K562 (cell line): Measurements from ENCODE around the gene PCDHGA7. TPM values are rescaled to one million over a fixed set of nuclear protein-coding genes. Genes with fewer than 3 reads are reported as not detected.

Experiments
- ATAC-seq: fragments of 200-7000 bp; cut with Tn5 transposase; 3 replicates; pipeline ENCODE4 v1.9.1; 2020; ENCODE audit warnings: moderate library complexity
- BruUV-seq: library from RNA; stranded (reverse); fragments of 400-500 nt; replicated peaks from 2 replicates; lab custom pipeline; 2021; lab: Mats Ljungman, UMichigan
- CTCF ChIA-PET: fragments of 300-600 bp; formaldehyde crosslinking; extraction: SDS; loops from one replicate; lab custom pipeline; 2021; ENCODE audit warnings: low intra/inter-chr PET ratio; lab: Yijun Ruan, JAX
- POLR2A ChIA-PET: fragments of 300-600, 350-650 bp; sonication (Branson Sonifier 250); formaldehyde crosslinking; extraction: SDS; loops from one replicate; lab custom pipeline; 2021; ENCODE audit warnings: antibody characterized with exemption, inconsistent platforms; lab: Yijun Ruan, JAX
- DNase-seq, 4 experiments: peaks; one replicate each; pipeline versions ENCODE4 v3.0.0 to v3.0.0-alpha.2; 2011 to 2018; ENCODE audit warnings: low spot score in 3 of 4, mixed read lengths in 3 of 4; ENCODE audit errors: extremely low read depth in 1 of 4
- FAIRE-seq: peaks from 2 replicates; lab custom pipeline; 2011; peaks lifted over from hg19 to GRCh38; lab: Jason Lieb, UNC
- H2AFZ ChIP-seq: 2 replicates; pipeline ENCODE4 v1.6.0; 2011; ENCODE audit warnings: low read depth, low read length, control low read depth, inconsistent platforms
- H3K27ac ChIP-seq: fragments of 200-600 bp; 3 replicates; pipeline ENCODE4 v1.8.0; 2011; ENCODE audit warnings: low read depth, mild to moderate bottlenecking, control low read depth, inconsistent platforms, low read length, moderate library complexity, mixed read lengths; ENCODE audit errors: extremely low read depth
- H3K27me3 ChIP-seq, 2 experiments: fragments of 300-600 bp in 1 of 2; 2 replicates in 1 of 2; 3 replicates in 1 of 2; pipeline versions ENCODE4 v1.6.0 to v1.8.0; 2011; ENCODE audit warnings: inconsistent platforms in 2 of 2, low read length in 2 of 2, mild to moderate bottlenecking in 1 of 2, mixed read lengths in 1 of 2, moderate library complexity in 1 of 2; ENCODE audit not compliant: control insufficient read depth in 2 of 2, insufficient read depth in 2 of 2
- H3K36me3 ChIP-seq: fragments of 300-600 bp; 3 replicates; pipeline ENCODE4 v1.8.0; 2011; ENCODE audit warnings: mild to moderate bottlenecking, low read length, inconsistent platforms; ENCODE audit not compliant: control insufficient read depth, insufficient read depth
- H3K4me1 ChIP-seq, 2 experiments: fragments of 200-600 bp in 1 of 2; replicated peaks in 1 of 2; 2 replicates in 1 of 2; 3 replicates in 1 of 2; pipeline versions ENCODE4 v1.5.1 to v1.8.0; 2011; ENCODE audit warnings: inconsistent platforms in 2 of 2, low read length in 2 of 2, mild to moderate bottlenecking in 1 of 2, mixed read lengths in 1 of 2, moderate library complexity in 1 of 2; ENCODE audit not compliant: control insufficient read depth in 2 of 2, insufficient read depth in 2 of 2
- H3K4me2 ChIP-seq: 2 replicates; pipeline ENCODE4 v1.6.1; 2011; ENCODE audit warnings: low read length, control low read depth, inconsistent platforms, mixed read lengths; ENCODE audit not compliant: insufficient read depth
- H3K4me3 ChIP-seq: fragments of 200-600 bp; sonication (generic), shearing (Covaris generic); 2 replicates; pipeline ENCODE4 v1.5.1; 2016; ENCODE audit warnings: control low read depth, inconsistent platforms
- H3K79me2 ChIP-seq: fragments of 200-600 bp; 3 replicates; pipeline ENCODE4 v1.8.0; 2011; ENCODE audit warnings: low read length, inconsistent platforms; ENCODE audit not compliant: control insufficient read depth, insufficient read depth
- H3K9ac ChIP-seq, 2 experiments: 2 replicates each; pipeline versions ENCODE4 v1.6.0 to v1.6.1; 2011; ENCODE audit warnings: low read depth in 2 of 2, low read length in 2 of 2, control low read depth in 1 of 2, inconsistent platforms in 1 of 2, mild to moderate bottlenecking in 1 of 2, mixed read lengths in 1 of 2; ENCODE audit not compliant: insufficient read depth in 1 of 2
- H3K9me1 ChIP-seq: one replicate; pipeline ENCODE4 v1.6.0; 2011; ENCODE audit warnings: inconsistent platforms, mild to moderate bottlenecking, low read length, moderate library complexity; ENCODE audit not compliant: control insufficient read depth, insufficient read depth
- H3K9me3 ChIP-seq: replicated peaks from 2 replicates; pipeline ENCODE4 v1.5.1; 2011; ENCODE audit warnings: low read depth, low read length, inconsistent platforms; ENCODE audit not compliant: control insufficient read depth, insufficient read depth
- H4K20me1 ChIP-seq: replicated peaks from 2 replicates; pipeline ENCODE4 v1.6.1; 2011; ENCODE audit warnings: low read length, inconsistent platforms, mixed read lengths; ENCODE audit not compliant: control insufficient read depth, insufficient read depth
- NFRKB ChIP-seq: fragments of 450-650 bp; IDR thresholded peaks from 2 replicates; pipeline ENCODE4 v1.6.1; 2016; ENCODE audit warnings: low read depth
- NRF1 ChIP-seq, 2 experiments: fragments of 450-650 bp; IDR thresholded peaks in 1 of 2; conservative IDR thresholded peaks in 1 of 2; 2 replicates each; pipeline ENCODE4 v1.6.1; 2014; ENCODE audit warnings: mild to moderate bottlenecking in 2 of 2
- WGBS: fragments of 100-300 bp; shearing (Covaris generic); methylation state at CpG from one replicate; pipeline ENCODE4 v1.1.6; 2016; ENCODE audit warnings: low coverage, mixed read lengths; ENCODE audit not compliant: insufficient coverage; ENCODE audit errors: missing lambda C conversion rate; 5-methylcytosine and 5-hydroxymethylcytosine counted together
- in situ Hi-C: fragments of 300-500 bp; cut with MboI; formaldehyde crosslinking; loops from 4 replicates; pipeline ENCODE4 v1.15.0; 2018; ENCODE audit warnings: inconsistent platforms, mixed read lengths
- intact Hi-C: fragments of 100-400 bp; cut with micrococcal nuclease; formaldehyde crosslinking; loops from 2 replicates; pipeline ENCODE4 v1.14.2; 2022
- polyA plus RNA-seq, 8 experiments: library from polyadenylated mRNA; depleted of rRNA in 4 of 8; stranded (reverse) in 5 of 8; unstranded in 3 of 8; fragments of >200 nt; fragmentation: Nextera tagmentation in 2 of 8; fragmentation: Illumina TruSeq in 1 of 8; extraction: Ambion mirVana in 2 of 8; extraction: Trizol in 1 of 8; gene quantifications; 2 replicates each; pipeline versions ENCODE4 v1.2.1 to v1.2.3, GENCODE V29; 2011 to 2014; ENCODE audit warnings: inconsistent platforms in 1 of 8, missing spikeins in 1 of 8
- total RNA-seq, 7 experiments: library from RNA; depleted of rRNA in 6 of 7; stranded (reverse); fragments of >200 nt in 6 of 7; fragmentation: Illumina TruSeq in 2 of 7; extraction: Trizol in 2 of 7; gene quantifications; 2 replicates each; pipeline versions ENCODE4 v1.2.1 to v1.2.3, GENCODE V29; 2011 to 2021; ENCODE audit warnings: low replicate concordance in 1 of 7

Gene PCDHGA7
- total and polyA plus RNA-seq, 9 of the 15 experiments (the other 6 are each of a cell fraction or from before 2014, with no cell fraction given): 0.03 to 0.11 (median 0.06) TPM; not detected in 5

DNA sequence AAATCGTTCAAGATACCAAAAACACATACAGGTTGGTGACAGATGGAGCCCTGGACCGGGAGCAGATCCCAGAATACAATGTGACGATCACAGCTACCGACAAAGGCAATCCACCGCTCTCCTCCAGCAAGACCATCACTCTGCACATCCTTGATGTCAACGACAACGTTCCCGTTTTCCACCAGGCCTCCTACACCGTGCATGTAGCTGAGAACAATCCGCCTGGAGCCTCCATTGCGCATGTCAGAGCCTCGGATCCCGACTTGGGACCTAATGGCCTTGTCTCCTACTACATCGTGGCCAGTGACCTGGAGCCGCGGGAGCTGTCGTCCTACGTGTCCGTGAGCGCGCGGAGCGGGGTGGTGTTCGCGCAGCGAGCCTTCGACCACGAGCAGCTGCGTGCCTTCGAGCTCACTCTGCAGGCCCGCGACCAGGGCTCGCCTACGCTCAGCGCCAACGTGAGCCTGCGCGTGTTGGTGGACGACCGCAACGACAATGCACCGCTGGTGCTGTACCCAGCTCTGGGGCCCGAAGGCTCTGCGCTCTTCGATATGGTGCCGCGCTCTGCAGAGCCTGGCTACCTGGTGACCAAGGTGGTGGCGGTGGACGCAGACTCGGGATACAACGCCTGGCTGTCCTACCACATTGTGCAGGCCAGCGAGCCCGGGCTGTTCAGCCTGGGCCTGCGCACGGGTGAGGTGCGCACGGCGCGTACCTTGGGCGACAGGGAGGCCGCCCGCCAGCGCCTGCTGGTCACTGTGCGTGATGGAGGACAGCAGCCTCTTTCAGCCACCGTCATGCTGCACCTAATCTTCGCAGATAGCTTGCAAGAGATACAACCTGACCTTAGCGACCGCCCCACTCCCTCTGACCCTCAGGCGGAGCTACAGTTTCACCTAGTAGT is 10.7 kb upstream of the PCDHGA7 start:
- WGBS: 28% methylated on average over 47 of the region's 69 CpGs
- ATAC-seq (no peak), DNase-seq (no peak), FAIRE-seq (no peak)
- CTCF ChIA-PET: no interaction called here
- H3K9ac ChIP-seq: no peak overlapping the region
- H3K27ac ChIP-seq: no peak overlapping the region
- H3K79me2 ChIP-seq: no peaks in the 10 kb centered on the region
- POLR2A ChIA-PET: interaction anchor here (0.6 kb wide), 1 partner anchor 1331 kb away, joined by 3 read pairs; no protein-coding TSS in a partner anchor
- H3K4me1 ChIP-seq: peaks cover 0 to 7% of the 10 kb centered on the region in 2 experiments; a peak in 1 of 5 replicates
- in situ Hi-C loops (no loop called here), intact Hi-C loops (loop anchor here (5.0 kb wide), 1 partner anchor 45 kb away; no protein-coding TSS in a partner anchor)
- peaks cover 4 to 38% of the 10 kb centered on the region in 2 experiments for H3K27me3 ChIP-seq
- H3K4me2 ChIP-seq: no peak overlapping the region
- BruUV-seq: no TSS peak
- H2AFZ ChIP-seq: no peak overlapping the region
- H3K36me3 ChIP-seq: no peaks in the 10 kb centered on the region
- H3K9me3 ChIP-seq: no peaks in the 10 kb centered on the region
- H4K20me1 ChIP-seq: no peaks in the 10 kb centered on the region
- H3K9me1 ChIP-seq: no peaks in the 10 kb centered on the region
- H3K4me3 ChIP-seq: no peak overlapping the region
- TF ChIP-seq NFRKB (no peak), NRF1 (conservative IDR thresholded peaks at IDR 0.05 in 1 of 2, IDR thresholded peaks at IDR 0.05 in 1 of 2) (peak; percentile 50 to 59; a peak in 3 of 4 replicates)
